ENCODE measurements around the gene DYNLT1. TPM values are rescaled to one million over a fixed set of nuclear protein-coding genes. Genes with fewer than 3 reads are reported as not detected.

The DYNLT1 gene
- polyA plus RNA-seq, 2 of the 4 experiments (the other 2 are of a cell fraction): 130 to 174 TPM

DNA sequence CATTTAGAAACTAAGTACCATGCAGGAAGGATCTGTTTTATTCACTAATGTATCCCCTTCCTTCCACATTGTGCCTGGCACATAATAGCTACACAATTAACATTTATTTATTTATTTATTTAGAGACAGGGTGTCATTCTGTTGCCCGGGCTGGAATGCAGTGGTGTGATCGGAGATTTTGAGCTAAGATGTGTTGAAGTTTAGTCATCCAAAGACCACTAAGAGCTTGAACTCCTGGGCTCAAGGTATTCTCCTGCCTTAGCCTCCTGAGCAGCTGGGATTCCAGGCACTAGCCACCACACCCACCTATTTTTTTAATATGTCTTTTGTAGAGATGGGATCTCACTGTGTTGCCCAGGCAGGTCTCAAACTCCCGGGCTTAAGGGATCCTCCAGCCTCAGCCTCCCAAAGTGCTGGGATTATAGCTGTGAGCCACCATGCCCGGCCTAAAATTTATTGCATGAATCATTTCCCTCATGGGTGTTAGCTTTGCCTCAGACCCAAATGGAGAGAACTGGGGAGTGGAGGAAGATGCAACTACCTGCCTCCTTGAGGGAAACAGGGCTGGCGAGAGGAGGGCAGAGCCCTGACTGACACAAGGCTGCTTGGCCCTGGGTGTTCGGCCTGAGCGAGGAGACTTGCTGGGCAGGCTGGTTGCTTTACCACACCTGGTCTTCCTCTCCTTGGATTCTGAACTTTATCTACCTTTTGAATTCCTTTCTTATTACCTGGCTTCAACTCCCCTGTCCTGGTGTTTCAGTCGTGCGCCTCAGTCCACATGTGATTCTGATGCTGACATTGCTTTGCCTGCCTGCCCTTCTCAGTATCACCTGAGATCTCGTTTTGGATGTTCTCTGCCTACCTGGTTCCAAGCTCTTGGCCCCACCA, 1.7 kb upstream of the DYNLT1 start (continued):
- TF ChIP-seq HOXB13 (CRISPR knock-in tag; IDR thresholded peaks at IDR 0.05; ENCODE audit: low read depth) (no peak), CEBPB (IDR thresholded peaks at IDR 0.05) (no peak), RARB (CRISPR knock-in tag; IDR thresholded peaks at IDR 0.05) (no peak)

DNA sequence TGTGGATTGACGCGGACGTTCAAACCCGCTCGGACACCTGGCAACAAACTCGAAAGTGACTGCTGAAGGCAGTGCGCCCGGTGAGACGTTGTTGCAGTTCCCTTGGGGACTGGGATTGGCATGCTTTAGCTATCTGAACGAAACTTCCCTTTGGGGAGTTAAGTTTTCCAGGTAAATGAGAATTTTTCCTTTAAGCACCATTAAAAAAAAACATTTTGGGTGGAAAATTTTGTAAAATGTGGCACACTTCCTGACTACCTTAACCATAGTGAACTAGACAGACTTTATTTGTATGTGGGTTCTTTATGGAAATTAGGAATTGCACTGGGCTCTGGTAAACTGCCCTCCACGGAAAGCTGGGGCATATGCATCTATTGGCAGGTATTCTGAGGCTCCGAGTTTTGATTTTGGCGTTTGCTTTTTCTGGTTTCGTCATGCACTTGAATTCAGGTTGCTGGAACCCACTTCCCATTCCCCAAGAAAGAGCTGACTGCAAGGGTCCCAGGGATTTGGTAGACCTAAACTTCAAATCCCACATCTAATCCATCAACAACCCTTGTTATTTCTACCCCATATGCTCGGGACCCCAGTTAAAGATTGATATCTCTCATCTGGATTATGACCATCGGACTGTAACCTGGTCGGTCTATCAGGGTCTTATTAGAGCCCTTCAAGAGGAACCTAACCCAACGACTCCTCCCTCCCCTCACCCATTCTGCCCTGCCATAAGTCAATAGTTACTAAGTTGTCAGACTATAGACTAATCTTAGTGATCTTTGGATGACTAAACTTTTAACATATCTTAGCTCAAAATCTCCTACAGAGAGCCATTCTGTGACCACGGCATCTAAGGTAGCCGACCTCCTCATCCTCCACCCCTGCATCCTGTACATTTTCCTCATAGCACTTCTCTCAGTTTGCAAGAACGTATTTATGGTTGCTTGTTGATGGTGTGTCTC, 800 bp upstream of the DYNLT1 start:
- POLR2A ChIA-PET: interaction anchor here (1.7 to 1.8 kb wide), 2 partner anchors 15 to 355 kb away, joined by 6 to 16 read pairs; partner anchors contain the start of gene RSPH3
- H3K9me3 ChIP-seq: no peaks in the 10 kb centered on the region
- CTCF ChIA-PET: interaction anchor here (1.0 to 3.4 kb wide), 4 partner anchors 22 to 398 kb away, joined by 3 to 14 read pairs (median 3); no protein-coding TSS in a partner anchor
- TF ChIP-seq CHD4 (IDR thresholded peaks at IDR 0.05; ENCODE audit: borderline replicate concordance) (no peak), JUN (IDR thresholded peaks at IDR 0.05) (no peak), NFE2L2 (conservative IDR thresholded peaks at IDR 0.05; ENCODE audit: low read length) (no peak), RCOR1 (IDR thresholded peaks at IDR 0.05; ENCODE audit: low read depth, low read length) (no peak), RFX5 (IDR thresholded peaks at IDR 0.05) (no peak), BHLHE40 (IDR thresholded peaks at IDR 0.05; ENCODE audit: low read depth, low read length) (no peak), JUNB (IDR thresholded peaks at IDR 0.05) (no peak), NPAS2 (CRISPR knock-in tag; IDR thresholded peaks at IDR 0.05; ENCODE audit: borderline replicate concordance) (no peak), HEYL (CRISPR knock-in tag; IDR thresholded peaks at IDR 0.05) (no peak), RARB (CRISPR knock-in tag; IDR thresholded peaks at IDR 0.05) (no peak), NR3C1 (IDR thresholded peaks at IDR 0.05) (no peak), FOSB (CRISPR knock-in tag; IDR thresholded peaks at IDR 0.05) (no peak), CHD2 (IDR thresholded peaks at IDR 0.05; ENCODE audit: low read length, partially characterized antibody) (no peak)
- TF ChIP-seq, protein P1, sequence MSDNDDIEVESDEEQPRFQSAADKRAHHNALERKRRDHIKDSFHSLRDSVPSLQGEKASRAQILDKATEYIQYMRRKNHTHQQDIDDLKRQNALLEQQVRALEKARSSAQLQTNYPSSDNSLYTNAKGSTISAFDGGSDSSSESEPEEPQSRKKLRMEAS (IDR thresholded peaks at IDR 0.05): no peak
- TF ChIP-seq, protein P2, sequence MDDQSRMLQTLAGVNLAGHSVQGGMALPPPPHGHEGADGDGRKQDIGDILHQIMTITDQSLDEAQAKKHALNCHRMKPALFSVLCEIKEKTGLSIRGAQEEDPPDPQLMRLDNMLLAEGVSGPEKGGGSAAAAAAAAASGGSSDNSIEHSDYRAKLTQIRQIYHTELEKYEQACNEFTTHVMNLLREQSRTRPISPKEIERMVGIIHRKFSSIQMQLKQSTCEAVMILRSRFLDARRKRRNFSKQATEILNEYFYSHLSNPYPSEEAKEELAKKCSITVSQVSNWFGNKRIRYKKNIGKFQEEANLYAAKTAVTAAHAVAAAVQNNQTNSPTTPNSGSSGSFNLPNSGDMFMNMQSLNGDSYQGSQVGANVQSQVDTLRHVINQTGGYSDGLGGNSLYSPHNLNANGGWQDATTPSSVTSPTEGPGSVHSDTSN (IDR thresholded peaks at IDR 0.05): no peak
- FAIRE-seq: no peak
- H3K4me3 ChIP-seq: peak overlapping the region; percentile 84
- H3K4me2 ChIP-seq: peak overlapping the region; percentile 79
- WGBS (ENCODE audit: missing lambda C conversion rate): 34% methylated on average over 21 of the region's 21 CpGs
- no peak for DNase-seq (ENCODE audit: low read depth in 1 of 2, low spot score in 1 of 2)
- no peak for ATAC-seq
- H3K27ac ChIP-seq: peak overlapping the region; percentile 89 to 99
- peaks cover 19% of the 10 kb centered on the region for H3K4me1 ChIP-seq

DNA sequence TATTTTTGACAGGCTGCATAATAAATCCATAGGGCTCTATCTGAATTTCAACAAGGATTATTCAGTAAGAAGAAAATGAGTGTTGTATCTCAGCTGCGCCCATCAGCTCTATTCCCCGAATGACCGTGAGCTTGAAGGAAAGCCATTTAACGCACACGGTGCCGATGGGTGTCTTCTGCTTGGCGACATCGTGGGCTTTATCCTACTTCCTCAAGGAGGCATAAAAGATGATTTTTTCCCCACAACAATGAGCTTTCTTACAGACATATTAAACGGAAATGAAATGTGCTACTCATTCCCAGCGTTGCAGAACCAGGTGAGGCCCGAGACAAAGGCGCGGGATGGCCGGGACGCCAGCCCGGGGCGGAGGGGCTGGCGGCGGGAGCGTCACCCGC, 710 bp downstream of the DYNLT1 start:
- FAIRE-seq (no peak), ATAC-seq (no peak; a peak in 1 of 6 replicates), DNase-seq (ENCODE audit: low read depth in 1 of 2, low spot score in 1 of 2) (no peak)
- Histone ChIP-seq H3K4me2 (peak overlapping the region; percentile 79), H3K4me1 (peaks cover 19% of the 10 kb centered on the region), H3K4me3 (peak overlapping the region; percentile 84), H3K27ac (peak overlapping the region; percentile 89 to 99), H3K9me3 (no peaks in the 10 kb centered on the region)
- TF ChIP-seq PHF8 (IDR thresholded peaks at IDR 0.05; ENCODE audit: borderline replicate concordance, low read depth) (no peak), CHD4 (IDR thresholded peaks at IDR 0.05; ENCODE audit: borderline replicate concordance) (no peak), KDM1A (IDR thresholded peaks at IDR 0.05; ENCODE audit: low read depth) (no peak)
- TF ChIP-seq, protein P3, sequence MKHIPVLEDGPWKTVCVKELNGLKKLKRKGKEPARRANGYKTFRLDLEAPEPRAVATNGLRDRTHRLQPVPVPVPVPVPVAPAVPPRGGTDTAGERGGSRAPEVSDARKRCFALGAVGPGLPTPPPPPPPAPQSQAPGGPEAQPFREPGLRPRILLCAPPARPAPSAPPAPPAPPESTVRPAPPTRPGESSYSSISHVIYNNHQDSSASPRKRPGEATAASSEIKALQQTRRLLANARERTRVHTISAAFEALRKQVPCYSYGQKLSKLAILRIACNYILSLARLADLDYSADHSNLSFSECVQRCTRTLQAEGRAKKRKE (CRISPR knock-in tag; IDR thresholded peaks at IDR 0.05; ENCODE audit: low read depth): no peak
- 9% methylated on average over 11 of the region's 21 CpGs for WGBS (ENCODE audit: missing lambda C conversion rate)
- POLR2A ChIA-PET: interaction anchor here (1.7 to 1.8 kb wide), 2 partner anchors 13 to 356 kb away, joined by 6 to 16 read pairs; partner anchors contain the start of gene RSPH3
- CTCF ChIA-PET: interaction anchor here (1.2 to 3.4 kb wide), 5 partner anchors 15 to 423 kb away, joined by 3 to 14 read pairs (median 4); no protein-coding TSS in a partner anchor

All from A549 (cell line).